PC-3 (cell line): Measurements from ENCODE around the gene RIPPLY3. TPM values are rescaled to one million over a fixed set of nuclear protein-coding genes. Genes with fewer than 3 reads are reported as not detected.

Experiments used
- ATAC-seq: fragments of 200-7000 bp; cut with Tn5 transposase; 2 replicates; pipeline ENCODE4 v1.9.1; 2020; ENCODE audit warnings: mild to moderate bottlenecking, moderate library complexity
- BruUV-seq: library from RNA; stranded (reverse); fragments of 400-500 nt; replicated peaks from 2 replicates; lab custom pipeline; 2021; lab: Mats Ljungman, UMichigan
- CTCF ChIA-PET: fragments of 300-600 bp; sonication (Branson Sonifier 250); formaldehyde crosslinking; loops from one replicate; lab custom pipeline; 2022; ENCODE audit warnings: antibody characterized with exemption; lab: Charles Lee
- POLR2A ChIA-PET: fragments of 300-600 bp; sonication (Branson Sonifier 250); formaldehyde crosslinking; loops from one replicate; lab custom pipeline; 2022; ENCODE audit warnings: antibody characterized with exemption; ENCODE audit not compliant: unreplicated experiment; lab: Charles Lee
- DNase-seq: peaks from one replicate; pipeline ENCODE4 v3.0.0-alpha.2; 2015
- H2AFZ ChIP-seq: fragments of 300-600 bp; sonication (generic); 2 replicates; pipeline ENCODE4 v1.6.0; 2016; ENCODE audit warnings: antibody characterized with exemption, low read length
- H3F3A ChIP-seq: fragments of 300-600 bp; sonication (generic); one replicate; pipeline ENCODE4 v1.6.0; 2017; ENCODE audit warnings: antibody characterized with exemption, low read length, control low read depth, mild to moderate bottlenecking; ENCODE audit not compliant: unreplicated experiment
- H3K27ac ChIP-seq: fragments of 300-600 bp; sonication (generic); 2 replicates; pipeline ENCODE4 v1.5.1; 2016; ENCODE audit warnings: mild to moderate bottlenecking, low read length
- H3K27me3 ChIP-seq: fragments of 300-600 bp; sonication (generic); 2 replicates; pipeline ENCODE4 v1.6.1; 2016; ENCODE audit warnings: low read length, mixed read lengths
- H3K36me3 ChIP-seq: fragments of 300-600 bp; sonication (generic); 2 replicates; pipeline ENCODE4 v1.6.1; 2016; ENCODE audit warnings: low read depth, mixed run types, low read length, mixed read lengths
- H3K4me1 ChIP-seq: fragments of 300-600 bp; sonication (generic); 2 replicates; pipeline ENCODE4 v1.5.1; 2016; ENCODE audit warnings: low read length; ENCODE audit not compliant: insufficient read depth
- H3K4me2 ChIP-seq: fragments of 300-600 bp; sonication (generic); 2 replicates; pipeline ENCODE4 v1.6.0; 2016; ENCODE audit warnings: low read length
- H3K4me3 ChIP-seq: fragments of 300-600 bp; sonication (generic); 2 replicates; pipeline ENCODE4 v1.5.1; 2016; ENCODE audit warnings: mild to moderate bottlenecking, low read length, mixed read lengths
- H3K79me2 ChIP-seq: fragments of 300-600 bp; sonication (generic); 2 replicates; pipeline ENCODE4 v1.6.1; 2017; ENCODE audit warnings: low read length, mixed read lengths
- H3K9ac ChIP-seq: fragments of 300-600 bp; sonication (generic); 2 replicates; pipeline ENCODE4 v1.6.0; 2016; ENCODE audit warnings: mild to moderate bottlenecking, low read length
- H3K9me2 ChIP-seq: fragments of 300-600 bp; sonication (generic); replicated peaks from 2 replicates; pipeline ENCODE4 v1.6.1; 2016; ENCODE audit warnings: mixed run types, low read length, mixed read lengths
- H3K9me3 ChIP-seq: fragments of 300-600 bp; sonication (generic); 2 replicates; pipeline ENCODE4 v1.6.1; 2016; ENCODE audit warnings: low read length, mixed read lengths
- H4K20me1 ChIP-seq: fragments of 300-600 bp; sonication (generic); 2 replicates; pipeline ENCODE4 v1.6.1; 2016; ENCODE audit warnings: low read length, mixed read lengths
- CTCF ChIP-seq: fragments of 300-600 bp; sonication (generic); conservative IDR thresholded peaks from 2 replicates; pipeline ENCODE4 v1.5.1; 2017; ENCODE audit warnings: antibody characterized with exemption, low read depth, mild to moderate bottlenecking, low read length
- EZH2 ChIP-seq: fragments of 300-600 bp; sonication (generic); IDR thresholded peaks from one replicate; pipeline ENCODE4 v1.6.1; 2017; ENCODE audit warnings: antibody characterized with exemption, mild to moderate bottlenecking, low read length; ENCODE audit not compliant: unreplicated experiment
- EZH2phosphoT487 ChIP-seq: fragments of 300-600 bp; sonication (generic); IDR thresholded peaks from 2 replicates; pipeline ENCODE4 v1.6.1; 2018; ENCODE audit warnings: mild to moderate bottlenecking, antibody characterized with exemption, low read length, borderline replicate concordance
- intact Hi-C: fragments of 100-400 bp; cut with micrococcal nuclease; formaldehyde crosslinking; loops from 2 replicates; pipeline ENCODE4 v1.9.0; 2023
- total RNA-seq: library from RNA; depleted of rRNA; stranded (reverse); fragments of >200 nt; gene quantifications from 2 replicates; pipeline ENCODE4 v1.2.3, GENCODE V29; 2014

RIPPLY3 gene
- total RNA-seq, 1 experiment from 2014 or later: 10.0 TPM

- ATAC-seq (no peak), DNase-seq (no peak)
- Histone ChIP-seq H3K27me3 (no peaks in the 10 kb centered on the region), H3K9me3 (no peaks in the 10 kb centered on the region), H3K27ac (no peak overlapping the region), H3K9ac (no peak overlapping the region), H3K9me2 (no peaks in the 10 kb centered on the region), H3K4me1 (peaks cover 18% of the 10 kb centered on the region), H4K20me1 (no peaks in the 10 kb centered on the region), H2AFZ (no peak overlapping the region), H3F3A (no peaks in the 10 kb centered on the region), H3K4me3 (no peak overlapping the region), H3K79me2 (peaks cover 25% of the 10 kb centered on the region), H3K36me3 (no peaks in the 10 kb centered on the region), H3K4me2 (no peak overlapping the region)
- no peak for TF ChIP-seq EZH2
- intact Hi-C loops: no loop called here
- ChIA-PET CTCF (no interaction called here), POLR2A (no interaction called here)
- no TSS peak for BruUV-seq
Measured at GRCh38 chr21:36974851-36975192, 31.7 kb upstream of the RIPPLY3 start.

DNA sequence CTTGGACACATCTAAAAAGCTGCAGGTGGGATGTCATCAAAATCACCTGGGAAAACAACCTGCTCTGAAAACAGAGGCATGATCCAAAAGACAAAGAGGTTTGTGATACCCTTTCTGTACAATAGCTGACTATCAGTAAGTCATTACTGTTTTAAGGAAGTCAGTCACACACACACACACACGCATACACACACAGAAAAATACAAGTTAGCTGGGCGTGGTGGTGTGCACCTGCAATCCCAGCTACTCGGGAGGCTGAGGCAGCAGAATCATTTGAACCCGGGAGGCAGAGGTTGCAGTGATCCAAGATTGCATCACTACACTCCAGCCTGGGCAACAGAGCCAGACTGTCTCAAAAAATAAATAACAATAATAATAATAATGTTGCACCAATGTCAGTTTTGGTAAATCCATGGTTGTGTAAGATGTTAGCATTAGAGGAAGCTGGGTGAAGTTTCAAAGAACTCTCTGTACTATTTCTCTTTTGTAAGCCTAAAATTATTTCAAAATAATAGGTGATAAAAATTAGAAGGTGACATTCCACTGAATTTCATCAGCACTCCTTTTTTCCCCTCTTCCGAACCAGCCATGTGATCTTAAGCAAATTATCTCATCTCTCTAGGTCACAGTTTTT is 30.2 kb upstream of the RIPPLY3 start:
- no TSS peak for BruUV-seq
- H3K27me3 ChIP-seq: no peaks in the 10 kb centered on the region
- H3K9ac ChIP-seq: no peak overlapping the region
- DNase-seq: no peak
- peaks cover 28% of the 10 kb centered on the region for H3K4me1 ChIP-seq
- no peaks in the 10 kb centered on the region for H4K20me1 ChIP-seq
- ChIA-PET CTCF (interaction anchor here (0.5 to 1.9 kb wide), 16 partner anchors 8 to 558 kb away, joined by 3 to 47 read pairs (median 5); partner anchors contain the start of gene HLCS), POLR2A (interaction anchor here (0.6 kb wide), 1 partner anchor 10 kb away, joined by 4 read pairs; the partner anchor contains the start of gene HLCS)
- peaks cover 31% of the 10 kb centered on the region for H3K79me2 ChIP-seq
- intact Hi-C loops: no loop called here
- no peak for ATAC-seq
- H3K9me3 ChIP-seq: no peaks in the 10 kb centered on the region
- H3K9me2 ChIP-seq: no peaks in the 10 kb centered on the region
- H3K4me3 ChIP-seq: no peak overlapping the region
- H3K36me3 ChIP-seq: no peaks in the 10 kb centered on the region
- H3K27ac ChIP-seq: no peak overlapping the region
- H3K4me2 ChIP-seq: peak overlapping the region; percentile 72; the same call in 1 of the 2 replicates
- no peak overlapping the region for H2AFZ ChIP-seq
- TF ChIP-seq CTCF: no peak
- no peak for TF ChIP-seq EZH2
- no peak for TF ChIP-seq EZH2phosphoT487
- no peaks in the 10 kb centered on the region for H3F3A ChIP-seq

DNA sequence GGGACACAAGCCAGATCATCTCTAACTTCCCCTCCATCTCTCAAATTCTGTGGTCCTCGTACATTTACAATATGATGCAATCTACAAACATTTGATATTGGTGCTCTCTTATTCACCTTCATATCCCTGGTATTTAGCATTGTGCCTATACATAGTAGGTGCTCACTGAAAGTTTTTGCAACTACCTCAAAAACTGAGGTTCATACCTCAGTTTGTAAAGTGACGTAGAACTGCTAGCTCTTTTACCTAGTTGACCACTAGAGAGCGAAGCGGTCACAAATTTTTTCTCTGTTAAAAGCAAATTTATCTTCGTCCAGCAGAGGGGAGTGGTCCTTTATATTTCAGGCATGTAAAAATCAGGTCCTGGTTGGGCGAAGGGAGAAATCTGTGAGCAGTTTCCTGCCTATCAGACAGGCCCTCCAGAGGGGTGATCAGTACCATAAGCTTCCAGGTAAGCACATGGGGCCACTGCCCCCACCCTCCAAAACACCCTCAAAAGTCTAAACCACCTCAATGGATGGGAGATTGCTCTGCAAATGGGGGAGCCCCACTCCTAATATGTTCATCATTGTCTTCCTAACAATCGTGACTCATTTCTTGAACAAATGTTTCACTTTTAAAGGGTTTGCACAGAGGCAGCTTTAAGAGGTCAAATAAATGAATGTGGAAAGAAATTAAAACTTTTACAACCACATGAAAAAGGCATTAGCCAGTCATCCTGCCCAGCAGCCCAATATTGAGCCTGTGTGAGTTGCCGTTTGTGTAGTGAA is 29.4 kb upstream of the RIPPLY3 start:
- H3K79me2 ChIP-seq: peaks cover 31% of the 10 kb centered on the region
- H3K36me3 ChIP-seq: no peaks in the 10 kb centered on the region
- BruUV-seq: no TSS peak
- H3K9me2 ChIP-seq: no peaks in the 10 kb centered on the region
- H3F3A ChIP-seq: no peaks in the 10 kb centered on the region
- H3K9ac ChIP-seq: peak overlapping the region; percentile 7
- H4K20me1 ChIP-seq: no peaks in the 10 kb centered on the region
- peak overlapping the region; percentile 76 for H3K27ac ChIP-seq
- ChIA-PET CTCF (interaction anchor here (0.5 to 1.9 kb wide), 17 partner anchors 9 to 557 kb away, joined by 3 to 47 read pairs (median 5); partner anchors contain the start of gene HLCS), POLR2A (interaction anchor here (0.5 to 0.6 kb wide), 7 partner anchors 11 to 517 kb away, joined by 3 to 6 read pairs (median 3); partner anchors contain the start of genes HLCS and RIPPLY3)
- DNase-seq (peak; percentile 96), ATAC-seq (peak; percentile 66)
- TF ChIP-seq EZH2phosphoT487 (no peak), CTCF (peak; percentile 98)
- peak overlapping the region; percentile 29 for H3K4me3 ChIP-seq
- intact Hi-C loops: loop anchor here (1.0 kb wide), 4 partner anchors 11 to 110 kb away; no protein-coding TSS in a partner anchor
- peak overlapping the region; percentile 72 for H3K4me2 ChIP-seq
- H3K27me3 ChIP-seq: no peaks in the 10 kb centered on the region
- peak overlapping the region; percentile 15 for H2AFZ ChIP-seq
- peaks cover 28% of the 10 kb centered on the region for H3K4me1 ChIP-seq
- no peaks in the 10 kb centered on the region for H3K9me3 ChIP-seq
